ENCODE data around the gene KCNA1.

- no peak for TF ChIP-seq POLR2A (IDR thresholded peaks at IDR 0.05; ENCODE audit: low read depth, low read length)
- no peak for TF ChIP-seq PAX5 (IDR thresholded peaks at IDR 0.05; ENCODE audit: insufficient read depth, low read length, severe bottlenecking)
- no peak for TF ChIP-seq POLR2AphosphoS5 (IDR thresholded peaks at IDR 0.05; ENCODE audit: low read depth, low read length)
- no peak for TF ChIP-seq TAF1 (IDR thresholded peaks at IDR 0.05; ENCODE audit: low read depth, low read length)
- TF ChIP-seq SPI1 (IDR thresholded peaks at IDR 0.05; ENCODE audit: low read depth, low read length) = no peak
Measured at GRCh38 chr12:4934407-4935035, 24.8 kb downstream of the KCNA1 start.
